Smooth muscle cell (in vitro differentiated cells): Measurements from ENCODE around the gene IRF2. TPM values are rescaled to one million over a fixed set of nuclear protein-coding genes. Genes with fewer than 3 reads are reported as not detected.
A peak's percentile ranks its signal among the peaks of the same experiment; 100 is the strongest.

Experiments
- DNase-seq: peaks from one replicate; lab custom pipeline; 2025; ENCODE audit not compliant: unreplicated experiment; lab: John Stamatoyannopoulos, UW
- H2AFZ ChIP-seq: fragments of 200-600 bp; sonication (generic); 2 replicates; pipeline ENCODE4 v1.6.0; 2016; ENCODE audit warnings: antibody characterized with exemption, low read depth, mild to moderate bottlenecking
- H3F3A ChIP-seq: fragments of 200-600 bp; sonication (generic); 2 replicates; pipeline ENCODE4 v1.6.0; 2017; ENCODE audit warnings: antibody characterized with exemption, low read depth
- H3K27ac ChIP-seq: fragments of 200-600 bp; sonication (generic); 2 replicates; pipeline ENCODE4 v1.5.1; 2016; ENCODE audit warnings: low read depth, mild to moderate bottlenecking
- H3K27me3 ChIP-seq: fragments of 200-600 bp; sonication (generic); 2 replicates; pipeline ENCODE4 v1.6.1; 2016; ENCODE audit warnings: low read depth, mild to moderate bottlenecking
- H3K36me3 ChIP-seq: fragments of 200-600 bp; sonication (generic); 2 replicates; pipeline ENCODE4 v1.5.1; 2016; ENCODE audit warnings: low read depth
- H3K4me1 ChIP-seq: fragments of 200-600 bp; sonication (generic); 2 replicates; pipeline ENCODE4 v1.5.1; 2016; ENCODE audit warnings: low read depth
- H3K4me2 ChIP-seq: fragments of 200-600 bp; sonication (generic); 2 replicates; pipeline ENCODE4 v1.6.0; 2016; ENCODE audit warnings: mild to moderate bottlenecking
- H3K4me3 ChIP-seq: fragments of 200-600 bp; sonication (generic); 2 replicates; pipeline ENCODE4 v1.5.1; 2016; ENCODE audit warnings: mild to moderate bottlenecking
- H3K79me2 ChIP-seq: fragments of 200-600 bp; sonication (generic); 2 replicates; pipeline ENCODE4 v1.6.0; 2016; ENCODE audit warnings: low read depth, mild to moderate bottlenecking
- H3K9ac ChIP-seq: fragments of 200-600 bp; sonication (generic); 2 replicates; pipeline ENCODE4 v1.6.0; 2016; ENCODE audit warnings: low read depth
- H3K9me3 ChIP-seq: fragments of 200-600 bp; sonication (generic); replicated peaks from 2 replicates; pipeline ENCODE4 v1.5.1; 2016; ENCODE audit warnings: low read depth
- H4K20me1 ChIP-seq: fragments of 200-600 bp; sonication (generic); 2 replicates; pipeline ENCODE4 v1.6.0; 2016; ENCODE audit warnings: low read depth
- CTCF ChIP-seq: fragments of 200-600 bp; sonication (generic); IDR thresholded peaks from 2 replicates; pipeline ENCODE4 v1.5.1; 2017; ENCODE audit warnings: borderline replicate concordance, mild to moderate bottlenecking, antibody characterized with exemption; ENCODE audit not compliant: insufficient read depth, poor library complexity, severe bottlenecking
- WGBS: methylation state at CpG from one replicate; pipeline ENCODE4 v1.1.7; 2016; ENCODE audit warnings: low lambda C conversion rate; 5-methylcytosine and 5-hydroxymethylcytosine counted together
- polyA plus RNA-seq: library from polyadenylated mRNA; unstranded; fragments of >200 nt; fragmentation: Nextera tagmentation; extraction: Ambion mirVana; gene quantifications from 2 replicates; pipeline ENCODE4 v1.2.1, GENCODE V29; 2016
- total RNA-seq: library from RNA; depleted of rRNA; stranded (reverse); fragments of >200 nt; gene quantifications from 2 replicates; pipeline ENCODE4 v1.2.3, GENCODE V29; 2014

IRF2 gene
- total and polyA plus RNA-seq, 2 experiments from 2014 or later = 10.2 to 21.6 TPM

DNA sequence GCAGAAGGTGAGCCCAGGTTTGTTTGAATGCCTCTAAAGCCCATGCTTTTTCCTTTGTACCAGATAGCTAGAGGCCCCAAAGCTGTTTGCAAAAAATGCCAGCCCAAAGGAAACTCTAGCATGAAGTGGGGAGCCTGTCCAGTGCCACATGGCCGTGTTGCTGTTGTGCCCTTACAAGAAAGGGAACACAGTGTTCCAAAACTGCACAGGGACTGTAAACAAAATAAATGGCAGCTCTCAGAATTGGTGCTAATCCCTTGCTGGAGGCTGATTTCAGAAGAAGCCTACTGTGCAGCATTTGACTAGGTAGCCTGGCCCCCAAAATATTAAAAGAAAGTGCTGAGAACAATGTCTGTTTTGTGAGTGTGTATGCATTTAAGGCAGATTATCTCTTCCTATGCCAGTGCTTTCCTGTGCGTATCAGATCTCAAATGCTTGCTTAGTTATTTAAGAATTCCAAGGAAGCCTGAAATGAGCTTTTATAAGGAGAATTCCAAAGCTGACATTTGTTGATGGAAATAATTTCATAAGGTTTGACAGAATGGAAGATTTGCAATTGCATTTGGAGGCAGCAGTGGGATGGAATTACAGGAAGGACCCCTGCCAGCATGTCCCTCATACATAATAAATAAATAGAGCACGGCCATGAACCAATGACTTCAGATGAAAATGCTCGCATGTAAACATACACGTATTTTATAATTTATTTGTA lies 115.7 kb downstream of the IRF2 start:
- WGBS = 85% methylated on average over 5 of the region's 5 CpGs
- TF ChIP-seq CTCF = no peak

DNA sequence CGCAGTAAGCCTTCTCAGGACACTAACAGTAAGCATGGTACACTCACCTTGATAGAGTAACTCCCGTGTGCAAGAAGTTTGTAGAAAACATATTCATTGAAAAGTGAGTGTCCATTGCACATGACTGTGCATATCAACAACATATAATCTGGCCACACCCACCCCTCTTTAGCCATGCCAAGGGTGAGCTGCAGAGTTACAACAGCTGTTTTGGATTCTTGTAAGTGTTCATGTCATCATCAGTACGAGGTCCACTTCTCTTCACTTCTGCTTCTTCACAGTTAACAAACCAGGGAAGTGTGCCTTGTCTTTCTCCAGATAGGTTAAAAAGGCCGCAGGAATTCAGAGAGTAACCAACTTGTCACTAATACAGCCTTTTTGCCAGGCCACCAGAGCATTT lies 116.6 kb downstream of the IRF2 start:
- Histone ChIP-seq H3K9me3 (no peaks in the 10 kb centered on the region), H3F3A (no peaks in the 10 kb centered on the region), H3K27ac (no peak overlapping the region), H2AFZ (peak overlapping the region; percentile 27), H4K20me1 (no peaks in the 10 kb centered on the region), H3K9ac (no peak overlapping the region), H3K27me3 (no peaks in the 10 kb centered on the region), H3K4me1 (no peaks in the 10 kb centered on the region), H3K4me3 (no peak overlapping the region), H3K36me3 (no peaks in the 10 kb centered on the region), H3K79me2 (no peaks in the 10 kb centered on the region), H3K4me2 (no peak overlapping the region)
- 91% methylated on average over 4 of the region's 4 CpGs for WGBS
- no peak for DNase-seq
- no peak for TF ChIP-seq CTCF

More for the DNA sequence above, 115.7 kb downstream of the IRF2 start:
- H3K36me3 ChIP-seq = no peaks in the 10 kb centered on the region
- H3K9ac ChIP-seq = no peak overlapping the region
- DNase-seq = no peak
- no peaks in the 10 kb centered on the region for H4K20me1 ChIP-seq
- H3K4me2 ChIP-seq = no peak overlapping the region
- peak overlapping the region; percentile 32 for H2AFZ ChIP-seq
- no peaks in the 10 kb centered on the region for H3K79me2 ChIP-seq
- H3K4me1 ChIP-seq = no peaks in the 10 kb centered on the region
- H3K27me3 ChIP-seq = no peaks in the 10 kb centered on the region
- H3K4me3 ChIP-seq = no peak overlapping the region
- H3K9me3 ChIP-seq = no peaks in the 10 kb centered on the region
- no peaks in the 10 kb centered on the region for H3F3A ChIP-seq
- no peak overlapping the region for H3K27ac ChIP-seq

GRCh38 chr4:184357165-184357564 lies 117.2 kb downstream of the IRF2 start:
- Histone ChIP-seq H3K9me3 (no peaks in the 10 kb centered on the region), H2AFZ (no peak overlapping the region), H3K79me2 (no peaks in the 10 kb centered on the region), H3K27me3 (no peaks in the 10 kb centered on the region), H3K9ac (no peak overlapping the region), H3K4me3 (no peak overlapping the region), H3K4me1 (no peaks in the 10 kb centered on the region), H3K36me3 (no peaks in the 10 kb centered on the region), H3F3A (no peaks in the 10 kb centered on the region), H4K20me1 (no peaks in the 10 kb centered on the region), H3K4me2 (no peak overlapping the region), H3K27ac (no peak overlapping the region)
- 90% methylated on average over 1 of the region's 1 CpG for WGBS
- TF ChIP-seq CTCF = no peak
- no peak for DNase-seq

GRCh38 chr4:184356366-184356765 lies 118.0 kb downstream of the IRF2 start:
- no peaks in the 10 kb centered on the region for H3K79me2 ChIP-seq
- 95% methylated on average over 7 of the region's 7 CpGs for whole genome bisulfite sequencing
- no peak overlapping the region for H3K27ac ChIP-seq
- H2AFZ ChIP-seq = no peak overlapping the region
- no peaks in the 10 kb centered on the region for H3K27me3 ChIP-seq
- TF ChIP-seq CTCF = no peak
- H3K36me3 ChIP-seq = no peaks in the 10 kb centered on the region
- no peak overlapping the region for H3K9ac ChIP-seq
- no peaks in the 10 kb centered on the region for H3K9me3 ChIP-seq
- H3F3A ChIP-seq = no peaks in the 10 kb centered on the region
- no peak overlapping the region for H3K4me3 ChIP-seq
- H3K4me1 ChIP-seq = no peaks in the 10 kb centered on the region
- no peak for DNase-seq
- H3K4me2 ChIP-seq = no peak overlapping the region
- no peaks in the 10 kb centered on the region for H4K20me1 ChIP-seq
